Measurements from ENCODE around the gene CATSPERD. TPM values are rescaled to one million over a fixed set of nuclear protein-coding genes. Genes with fewer than 3 reads are reported as not detected.

Gene CATSPERD
- total and polyA plus RNA-seq, 9 of the 15 experiments (the other 6 are each of a cell fraction or from before 2014, with no cell fraction given) = not detected

GRCh38 chr19:5686647-5687359, 33.6 kb upstream of the CATSPERD start (continued):
- TF ChIP-seq STAT5B (CRISPR knock-in tag; IDR thresholded peaks at IDR 0.05) (no peak), EHMT2 (IDR thresholded peaks at IDR 0.05) (no peak), ZNF3 (CRISPR knock-in tag; IDR thresholded peaks at IDR 0.05) (no peak), TARDBP (IDR thresholded peaks at IDR 0.05) (peak; percentile 33; the same call in 1 of the 2 replicates), KLF1 (tag; IDR thresholded peaks at IDR 0.05) (no peak), ZNF217 (CRISPR knock-in tag; IDR thresholded peaks at IDR 0.05) (no peak), KAT8 (IDR thresholded peaks at IDR 0.05; ENCODE audit: low read depth) (no peak), BCOR (IDR thresholded peaks at IDR 0.05) (no peak), HEY1 (CRISPR knock-in tag; IDR thresholded peaks at IDR 0.05; ENCODE audit: borderline replicate concordance) (no peak), ZNF165 (CRISPR knock-in tag; IDR thresholded peaks at IDR 0.05; ENCODE audit: borderline replicate concordance) (no peak), ZNF561 (CRISPR knock-in tag; conservative IDR thresholded peaks at IDR 0.05) (no peak), ZBTB8A (IDR thresholded peaks at IDR 0.05; ENCODE audit: partially characterized antibody) (no peak), HDAC1 (IDR thresholded peaks at IDR 0.05) (peak in 1 of 2 experiments; percentile 84; a peak in 2 of 4 replicates), GATAD2A (IDR thresholded peaks at IDR 0.05) (no peak), HDGF (IDR thresholded peaks at IDR 0.05) (peak; percentile 56; the same call in 1 of the 2 replicates), ZNF76 (CRISPR knock-in tag; IDR thresholded peaks at IDR 0.05; ENCODE audit: borderline replicate concordance) (no peak), HMGXB4 (CRISPR knock-in tag; IDR thresholded peaks at IDR 0.05) (no peak), ZNF668 (CRISPR knock-in tag; IDR thresholded peaks at IDR 0.05) (no peak), NFIC (IDR thresholded peaks at IDR 0.05) (no peak), SREBF1 (IDR thresholded peaks at IDR 0.05; ENCODE audit: borderline replicate concordance, low read depth, low read length) (no peak), MECOM (CRISPR knock-in tag; IDR thresholded peaks at IDR 0.05) (no peak)
- TF ChIP-seq, protein P1, sequence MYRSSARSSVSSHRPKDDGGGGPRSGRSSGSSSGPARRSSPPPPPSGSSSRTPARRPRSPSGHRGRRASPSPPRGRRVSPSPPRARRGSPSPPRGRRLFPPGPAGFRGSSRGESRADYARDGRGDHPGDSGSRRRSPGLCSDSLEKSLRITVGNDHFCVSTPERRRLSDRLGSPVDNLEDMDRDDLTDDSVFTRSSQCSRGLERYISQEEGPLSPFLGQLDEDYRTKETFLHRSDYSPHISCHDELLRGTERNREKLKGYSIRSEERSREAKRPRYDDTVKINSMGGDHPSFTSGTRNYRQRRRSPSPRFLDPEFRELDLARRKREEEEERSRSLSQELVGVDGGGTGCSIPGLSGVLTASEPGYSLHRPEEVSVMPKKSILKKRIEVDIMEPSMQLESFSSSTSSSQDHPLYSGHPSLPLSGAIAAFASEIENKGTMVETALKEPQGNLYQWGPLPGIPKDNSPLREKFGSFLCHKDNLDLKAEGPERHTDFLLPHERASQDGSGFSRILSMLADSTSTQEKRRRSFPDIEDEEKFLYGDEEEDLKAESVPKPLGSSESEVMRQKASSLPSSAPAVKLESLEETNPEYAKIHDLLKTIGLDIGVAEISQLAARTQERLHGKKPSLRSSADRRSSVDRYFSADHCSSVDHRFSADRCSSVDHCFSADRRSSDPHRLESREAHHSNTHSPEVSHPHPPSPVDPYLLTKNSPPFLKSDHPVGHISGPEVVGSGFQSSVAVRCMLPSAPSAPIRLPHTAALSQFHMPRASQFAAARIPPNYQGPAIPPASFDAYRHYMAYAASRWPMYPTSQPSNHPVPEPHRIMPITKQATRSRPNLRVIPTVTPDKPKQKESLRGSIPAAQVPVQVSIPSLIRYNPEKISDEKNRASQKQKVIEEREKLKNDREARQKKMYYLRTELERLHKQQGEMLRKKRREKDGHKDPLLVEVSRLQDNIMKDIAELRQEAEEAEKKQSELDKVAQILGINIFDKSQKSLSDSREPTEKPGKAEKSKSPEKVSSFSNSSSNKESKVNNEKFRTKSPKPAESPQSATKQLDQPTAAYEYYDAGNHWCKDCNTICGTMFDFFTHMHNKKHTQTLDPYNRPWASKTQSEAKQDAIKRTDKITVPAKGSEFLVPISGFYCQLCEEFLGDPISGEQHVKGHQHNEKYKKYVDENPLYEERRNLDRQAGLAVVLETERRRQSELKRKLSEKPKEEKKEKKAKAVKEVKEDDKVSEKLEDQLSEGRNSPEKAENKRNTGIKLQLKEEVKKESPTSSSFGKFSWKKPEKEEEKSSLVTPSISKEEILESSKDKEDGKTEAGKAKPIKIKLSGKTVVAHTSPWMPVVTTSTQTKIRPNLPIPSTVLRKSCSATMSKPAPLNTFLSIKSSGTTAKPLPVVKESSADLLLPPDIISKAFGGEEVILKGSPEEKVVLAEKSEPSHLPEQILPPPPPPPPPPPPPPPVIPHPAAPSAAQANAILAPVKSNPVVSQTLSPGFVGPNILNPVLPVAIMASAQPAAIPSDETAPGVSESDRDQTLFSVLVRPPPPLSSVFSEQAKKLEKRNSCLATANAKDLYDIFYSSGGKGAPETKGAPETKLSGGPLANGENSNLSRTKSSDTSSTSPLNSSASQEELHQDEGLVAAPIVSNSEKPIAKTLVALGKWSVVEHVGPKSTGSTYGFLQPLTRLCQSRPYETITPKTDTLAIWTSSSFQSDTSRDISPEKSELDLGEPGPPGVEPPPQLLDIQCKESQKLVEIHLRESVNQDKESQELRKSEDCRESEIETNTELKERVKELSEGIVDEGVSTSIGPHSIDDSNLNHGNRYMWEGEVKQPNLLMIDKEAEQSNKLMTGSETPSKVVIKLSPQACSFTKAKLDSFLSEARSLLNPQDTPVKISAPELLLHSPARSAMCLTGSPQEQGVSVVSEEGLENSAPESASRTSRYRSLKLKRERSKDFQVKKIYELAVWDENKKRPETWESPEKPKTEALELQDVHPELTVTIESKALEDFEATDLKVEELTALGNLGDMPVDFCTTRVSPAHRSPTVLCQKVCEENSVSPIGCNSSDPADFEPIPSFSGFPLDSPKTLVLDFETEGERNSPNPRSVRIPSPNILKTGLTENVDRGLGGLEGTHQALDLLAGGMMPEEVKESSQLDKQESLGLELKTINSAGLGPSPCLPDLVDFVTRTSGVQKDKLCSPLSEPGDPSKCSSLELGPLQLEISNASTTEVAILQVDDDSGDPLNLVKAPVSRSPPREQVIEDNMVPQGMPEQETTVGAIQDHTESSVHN (IDR thresholded peaks at IDR 0.05; ENCODE audit: borderline replicate concordance in 1 of 2, low read depth in 1 of 2) = no peak

All from K562 (cell line).